Nephron (organoid): ENCODE data around the gene ZEB1.
"Not testable (repeated sequence)": the region's sequence is repeated elsewhere in the genome, so short reads cannot be mapped to it uniquely, and the experiment has no call there.

Source experiments
- H3K27ac Mint-ChIP-seq, 3 experiments: 2 replicates each; pipeline ENCODE4 v1.8.0; 2020; ENCODE audit warnings: mixed read lengths in 3 of 3, mild to moderate bottlenecking in 2 of 3, moderate library complexity in 1 of 3
- H3K27me3 Mint-ChIP-seq: 2 replicates; pipeline ENCODE4 v1.8.0; 2021; ENCODE audit warnings: low read depth, mild to moderate bottlenecking, moderate library complexity, mixed read lengths
- H3K36me3 Mint-ChIP-seq: 2 replicates; pipeline ENCODE4 v1.8.0; 2020; ENCODE audit warnings: low read depth, mixed read lengths
- H3K4me1 Mint-ChIP-seq: 2 replicates; pipeline ENCODE4 v1.8.0; 2020; ENCODE audit warnings: mixed read lengths
- H3K4me3 Mint-ChIP-seq, 3 experiments: 2 replicates each; pipeline ENCODE4 v1.8.0; 2020; ENCODE audit warnings: mild to moderate bottlenecking in 3 of 3, mixed read lengths in 3 of 3, moderate library complexity in 2 of 3
- H3K9me3 Mint-ChIP-seq: 2 replicates; pipeline ENCODE4 v1.8.0; 2020; ENCODE audit warnings: mixed read lengths
- CTCF ChIP-seq, 3 experiments: fragments of 200-600 bp; sonication (generic); IDR thresholded peaks; one replicate each; pipeline ENCODE4 v1.5.0; 2021; ENCODE audit warnings: antibody characterized with exemption in 3 of 3; ENCODE audit not compliant: unreplicated experiment in 3 of 3

Gene ZEB1

GRCh38 chr10:31536302-31536701 lies 217.3 kb downstream of the ZEB1 start:
- peaks cover 3% of the 10 kb centered on the region for H3K9me3 Mint-ChIP-seq
- H3K27me3 Mint-ChIP-seq, result no peaks in the 10 kb centered on the region
- H3K4me1 Mint-ChIP-seq, result peaks cover 6% of the 10 kb centered on the region
- H3K36me3 Mint-ChIP-seq, result no peaks in the 10 kb centered on the region
- no peak for TF ChIP-seq CTCF (IDR thresholded peaks at IDR 0.05; ENCODE audit: unreplicated experiment in 3 of 3)
- no peak overlapping the region for H3K4me3 Mint-ChIP-seq
- peak overlapping the region in 1 of 3 experiments; percentile 18 for H3K27ac Mint-ChIP-seq

DNA sequence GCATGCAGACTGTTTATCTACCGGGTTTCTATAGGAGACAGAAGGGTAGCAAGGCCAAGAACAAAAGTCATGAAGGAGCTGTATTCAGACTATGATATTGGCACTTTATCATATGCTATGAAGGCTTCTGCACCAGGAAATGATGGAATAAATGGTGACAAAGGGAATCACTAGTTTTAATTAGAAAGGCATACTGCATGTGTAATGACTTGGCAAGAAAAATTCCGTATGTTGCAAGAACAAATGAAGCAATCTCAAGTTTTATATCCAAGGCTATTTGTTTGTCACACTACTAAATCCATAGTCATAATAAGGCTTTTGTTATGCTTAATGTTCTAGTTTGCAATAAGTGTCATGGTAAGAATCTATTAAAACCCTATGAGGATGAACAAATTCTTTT lies 230.9 kb downstream of the ZEB1 start:
- peaks cover 31% of the 10 kb centered on the region for H3K9me3 Mint-ChIP-seq
- no peaks in the 10 kb centered on the region for H3K36me3 Mint-ChIP-seq
- H3K4me1 Mint-ChIP-seq, result no peaks in the 10 kb centered on the region
- no peak for TF ChIP-seq CTCF (IDR thresholded peaks at IDR 0.05; ENCODE audit: unreplicated experiment in 3 of 3)
- H3K27ac Mint-ChIP-seq, result no peak overlapping the region
- H3K4me3 Mint-ChIP-seq, result no peak overlapping the region
- no peaks in the 10 kb centered on the region for H3K27me3 Mint-ChIP-seq

DNA sequence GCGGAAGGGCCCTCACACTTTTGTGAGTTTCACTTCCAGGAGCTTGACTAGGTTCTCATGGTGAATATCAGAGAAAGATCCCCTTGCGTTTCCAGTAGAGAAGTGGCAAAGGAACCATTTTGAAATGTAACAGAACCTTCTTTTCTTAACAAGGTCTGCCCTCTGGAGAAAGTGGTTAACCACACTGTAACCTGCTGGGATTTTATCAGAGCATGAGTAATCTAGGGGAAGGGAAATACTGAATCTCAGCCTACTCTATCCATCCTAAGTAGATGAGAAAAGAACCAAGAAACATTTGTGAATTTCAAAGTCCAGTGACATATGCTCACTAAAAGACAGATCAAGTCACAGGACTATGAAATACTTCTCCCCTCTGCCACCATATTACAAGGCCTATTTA lies 235.5 kb downstream of the ZEB1 start:
- H3K4me1 Mint-ChIP-seq, result no peaks in the 10 kb centered on the region
- TF ChIP-seq CTCF (IDR thresholded peaks at IDR 0.05; ENCODE audit: unreplicated experiment in 3 of 3), result no peak
- H3K4me3 Mint-ChIP-seq, result no peak overlapping the region
- peaks cover 4% of the 10 kb centered on the region for H3K36me3 Mint-ChIP-seq
- H3K27me3 Mint-ChIP-seq, result no peaks in the 10 kb centered on the region
- H3K9me3 Mint-ChIP-seq, result peaks cover 38% of the 10 kb centered on the region
- H3K27ac Mint-ChIP-seq, result no peak overlapping the region

DNA sequence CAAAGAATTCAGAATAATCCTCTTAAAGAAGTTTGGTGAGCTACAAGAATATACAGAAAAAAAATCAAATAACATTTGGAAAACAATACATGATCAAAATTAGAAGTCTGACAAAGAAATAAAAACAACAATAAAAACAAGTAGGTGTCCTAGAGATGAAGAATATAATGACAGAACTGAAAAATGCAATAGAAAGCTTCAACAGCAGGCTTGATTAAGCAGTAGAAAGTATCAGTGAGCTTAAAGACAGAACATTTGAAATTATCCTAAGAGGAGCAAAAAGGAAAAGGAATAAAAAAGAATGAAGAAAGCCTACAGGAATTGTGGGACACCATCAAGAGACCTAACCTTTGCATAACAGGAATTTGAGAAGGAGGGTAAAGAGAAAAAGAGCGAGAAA lies 238.8 kb downstream of the ZEB1 start:
- H3K36me3 Mint-ChIP-seq, result peaks cover 4% of the 10 kb centered on the region
- no peaks in the 10 kb centered on the region for H3K27me3 Mint-ChIP-seq
- TF ChIP-seq CTCF (IDR thresholded peaks at IDR 0.05; ENCODE audit: unreplicated experiment in 3 of 3), result no peak
- H3K4me1 Mint-ChIP-seq, result no peaks in the 10 kb centered on the region
- peaks cover 56% of the 10 kb centered on the region for H3K9me3 Mint-ChIP-seq
- H3K27ac Mint-ChIP-seq, result no peak overlapping the region
- H3K4me3 Mint-ChIP-seq, result no peak overlapping the region

GRCh38 chr10:31568252-31568861 lies 249.3 kb downstream of the ZEB1 start:
- H3K27me3 Mint-ChIP-seq, H3K27ac Mint-ChIP-seq, H3K4me1 Mint-ChIP-seq, H3K36me3 Mint-ChIP-seq, H3K4me3 Mint-ChIP-seq: not testable (repeated sequence)
- H3K9me3 Mint-ChIP-seq, result peaks cover 65% of the 10 kb centered on the region

DNA sequence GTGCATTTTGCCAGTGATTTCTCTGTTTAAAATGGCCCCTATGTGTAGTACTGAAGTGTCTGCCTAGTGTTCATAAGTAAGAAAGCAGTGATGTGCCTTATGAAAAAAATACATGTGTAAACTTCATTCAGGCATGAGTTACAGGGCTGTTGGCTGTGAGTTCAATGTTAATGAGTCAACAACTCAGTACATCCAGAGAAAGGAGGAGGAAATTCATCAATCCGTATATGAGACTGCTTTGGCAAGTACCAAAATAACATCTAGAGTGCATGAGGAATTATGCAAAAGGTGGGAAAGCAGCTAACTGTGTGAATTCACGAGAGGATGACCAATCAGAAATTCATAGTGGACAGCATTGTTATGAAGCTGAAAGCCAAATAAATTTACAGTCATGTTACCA lies 255.6 kb downstream of the ZEB1 start:
- H3K4me1 Mint-ChIP-seq, result peaks cover 10% of the 10 kb centered on the region
- no peak for TF ChIP-seq CTCF (IDR thresholded peaks at IDR 0.05; ENCODE audit: unreplicated experiment in 3 of 3)
- no peak overlapping the region for H3K4me3 Mint-ChIP-seq
- H3K36me3 Mint-ChIP-seq, result peaks cover 3% of the 10 kb centered on the region
- H3K27me3 Mint-ChIP-seq, result no peaks in the 10 kb centered on the region
- peaks cover 30% of the 10 kb centered on the region for H3K9me3 Mint-ChIP-seq
- H3K27ac Mint-ChIP-seq, result no peak overlapping the region
